ENCODE measurements around the gene FAM89A.

GRCh38 chr1:230987448-230987847 is 52.6 kb downstream of the FAM89A start:
- no peak for TF ChIP-seq EZH2 (IDR thresholded peaks at IDR 0.05; ENCODE audit: low read length)
- no peak for TF ChIP-seq CTCF (optimal IDR thresholded peaks at IDR 0.05 in 1 of 3, IDR thresholded peaks at IDR 0.05 in 1 of 3, conservative IDR thresholded peaks at IDR 0.05 in 1 of 3; ENCODE audit: extremely low read depth in 1 of 3, insufficient read depth in 2 of 3, low read length in 3 of 3)

Measured in keratinocyte (primary cell).